ENCODE measurements around the gene PPT1.

DNA sequence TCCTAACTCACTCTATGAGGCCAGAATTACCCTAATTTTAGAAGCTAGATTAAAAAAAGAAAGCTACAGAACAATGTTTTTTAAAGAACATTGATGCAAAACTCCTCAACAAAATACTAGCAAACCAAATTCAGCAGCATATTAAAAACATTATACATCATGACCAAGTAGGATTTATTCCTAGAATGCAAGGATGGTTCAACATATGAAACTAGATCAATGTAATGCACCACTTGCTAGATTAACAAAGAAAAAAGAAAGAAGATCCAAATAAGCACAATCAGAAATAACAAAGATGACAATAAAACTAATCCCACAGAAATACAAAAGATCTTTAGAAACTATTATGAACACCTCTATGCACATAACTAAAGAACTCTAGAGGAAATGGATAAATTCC is 13.3 kb upstream of the PPT1 start:
- TF ChIP-seq CTCF (IDR thresholded peaks at IDR 0.05 in 8 of 11, conservative IDR thresholded peaks at IDR 0.05 in 3 of 11) = no peak
- no peak for TF ChIP-seq POLR2A (IDR thresholded peaks at IDR 0.05)

All from spleen (tissue), 7 donors.